GM18868 (cell line): ENCODE data around the gene FAM222A.
"Not testable (repeated sequence)": the region's sequence is repeated elsewhere in the genome, so short reads cannot be mapped to it uniquely, and the experiment has no call there.

Experiments
- ATAC-seq: cut with Tn5 transposase; IDR thresholded peaks from one replicate; pipeline ENCODE4 v1.9.1; 2021; ENCODE audit warnings: mild to moderate bottlenecking, moderate library complexity; ENCODE audit not compliant: unreplicated experiment

Gene FAM222A

GRCh38 chr12:109693653-109694600 is 19.7 kb upstream of the FAM222A start:
- no peak for ATAC-seq

GRCh38 chr12:109694629-109695028 is 19.0 kb upstream of the FAM222A start:
- ATAC-seq = not testable (repeated sequence)

- no peak for ATAC-seq
Measured at GRCh38 chr12:109695416-109695815, 18.2 kb upstream of the FAM222A start.

GRCh38 chr12:109695961-109696461 is 17.6 kb upstream of the FAM222A start:
- no peak for ATAC-seq

GRCh38 chr12:109696485-109697269 is 16.9 kb upstream of the FAM222A start:
- no peak for ATAC-seq

- no peak for ATAC-seq
Measured at GRCh38 chr12:109697270-109697553, 16.4 kb upstream of the FAM222A start.

GRCh38 chr12:109697877-109698468 is 15.7 kb upstream of the FAM222A start:
- no peak for ATAC-seq

- no peak for ATAC-seq
Measured at GRCh38 chr12:109698820-109699219, 14.8 kb upstream of the FAM222A start.

GRCh38 chr12:109701064-109701463 is 12.6 kb upstream of the FAM222A start:
- ATAC-seq = no peak

- no peak for ATAC-seq
Measured at GRCh38 chr12:109702111-109702841, 11.3 kb upstream of the FAM222A start.

- no peak for ATAC-seq
Measured at GRCh38 chr12:109703684-109704083, 9.9 kb upstream of the FAM222A start.

GRCh38 chr12:109704371-109705098 is 9.1 kb upstream of the FAM222A start:
- no peak for ATAC-seq

- ATAC-seq = no peak
Measured at GRCh38 chr12:109705291-109705690, 8.3 kb upstream of the FAM222A start.

GRCh38 chr12:109706398-109706746 is 7.3 kb upstream of the FAM222A start:
- no peak for ATAC-seq

- ATAC-seq = no peak
Measured at GRCh38 chr12:109706747-109707469, 6.7 kb upstream of the FAM222A start.

GRCh38 chr12:109707470-109707821 is 6.2 kb upstream of the FAM222A start:
- no peak for ATAC-seq

GRCh38 chr12:109708939-109709338 is 4.7 kb upstream of the FAM222A start:
- no peak for ATAC-seq

- no peak for ATAC-seq
Measured at GRCh38 chr12:109709401-109709991, 4.1 kb upstream of the FAM222A start.

- ATAC-seq = no peak
Measured at GRCh38 chr12:109710205-109710746, 3.3 kb upstream of the FAM222A start.
